Heart left ventricle (tissue), 13 donors: Measurements from ENCODE around the gene ZNF83.

Experiments
- POLR2A ChIP-seq, 2 donors: fragments of 450-650 bp; IDR thresholded peaks; one replicate each; pipeline ENCODE4 v1.6.1; 2017; ENCODE audit warnings: antibody characterized with exemption in 2 of 2, mild to moderate bottlenecking in 2 of 2, moderate library complexity in 2 of 2
- TF ChIP-seq, protein P1 (sequence below), 12 donors: fragments of 200-600 bp; sonication (generic) in 4 of 12; IDR thresholded peaks; one replicate each; pipeline versions ENCODE4 v1.5.0 to v1.8.0; 2018 to 2022; ENCODE audit warnings: antibody characterized with exemption in 12 of 12, mild to moderate bottlenecking in 5 of 12
- donor health status: ischemic (EF 13 %, LVEDD 7.1; RV severe dilation, severe dysfunction).
- donor health status: DM: no; HTN: yes; CAD: no.
- donor health status: DM: no; HTN: no; CAD: no.
- donor health status: ischemic (EF 25% LVEDD 6.9; RV normal size, moderate dysfunction).
- donor health status: ischemic (EF 25% LVEDD 5.7; RV mildly dilated, moderate dysfunction).
- donor health status: ischemic (EF 35%, LVEDD 5.7; RV mildly dilated, moderate dysfunction).
- donor health status: nonischemic (EF 11% LVEDD 7.7; RV severe dilation, severe dysfunction).
- donor health status: DM: yes; HTN: yes; CAD: no.
- donor health status: PGD.
- donor health status: ischemic (EF 29% LVEDD 5.4; RV normal size, mild dysfunction).
- donor health status: nonischemic (EF 23%, LVEDD 6.1; RV moderate dilation, normal function).

DNA sequence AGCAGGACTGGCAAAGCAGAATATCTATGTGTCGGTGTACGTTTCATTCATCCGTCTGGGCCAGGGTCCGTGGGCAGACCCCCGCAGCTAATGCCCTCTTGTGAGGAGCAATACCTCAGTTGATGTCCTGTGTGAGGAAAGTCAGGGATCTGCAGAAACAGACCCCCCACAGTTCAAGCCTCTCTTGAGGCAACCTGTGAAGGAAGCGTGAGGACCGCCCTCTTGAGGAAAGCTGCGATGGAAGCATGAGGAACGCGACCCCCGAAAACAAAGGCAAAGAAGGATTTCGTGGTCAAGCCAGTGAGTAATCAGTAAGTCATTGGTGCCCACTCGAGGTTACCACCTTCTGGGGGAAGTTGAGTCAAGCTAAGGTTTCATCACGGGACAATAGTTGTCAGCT lies 20.9 kb upstream of the ZNF83 start:
- TF ChIP-seq, protein P1, sequence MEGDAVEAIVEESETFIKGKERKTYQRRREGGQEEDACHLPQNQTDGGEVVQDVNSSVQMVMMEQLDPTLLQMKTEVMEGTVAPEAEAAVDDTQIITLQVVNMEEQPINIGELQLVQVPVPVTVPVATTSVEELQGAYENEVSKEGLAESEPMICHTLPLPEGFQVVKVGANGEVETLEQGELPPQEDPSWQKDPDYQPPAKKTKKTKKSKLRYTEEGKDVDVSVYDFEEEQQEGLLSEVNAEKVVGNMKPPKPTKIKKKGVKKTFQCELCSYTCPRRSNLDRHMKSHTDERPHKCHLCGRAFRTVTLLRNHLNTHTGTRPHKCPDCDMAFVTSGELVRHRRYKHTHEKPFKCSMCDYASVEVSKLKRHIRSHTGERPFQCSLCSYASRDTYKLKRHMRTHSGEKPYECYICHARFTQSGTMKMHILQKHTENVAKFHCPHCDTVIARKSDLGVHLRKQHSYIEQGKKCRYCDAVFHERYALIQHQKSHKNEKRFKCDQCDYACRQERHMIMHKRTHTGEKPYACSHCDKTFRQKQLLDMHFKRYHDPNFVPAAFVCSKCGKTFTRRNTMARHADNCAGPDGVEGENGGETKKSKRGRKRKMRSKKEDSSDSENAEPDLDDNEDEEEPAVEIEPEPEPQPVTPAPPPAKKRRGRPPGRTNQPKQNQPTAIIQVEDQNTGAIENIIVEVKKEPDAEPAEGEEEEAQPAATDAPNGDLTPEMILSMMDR (IDR thresholded peaks at IDR 0.05): no peak
- no peak for TF ChIP-seq POLR2A (IDR thresholded peaks at IDR 0.05)
